HEK293T (cell line): ENCODE measurements around the gene VPS35L.

Experiments
- FOXM1 ChIP-seq: fragments of 450-650 bp; IDR thresholded peaks from 2 replicates; pipeline ENCODE4 v1.6.1; 2017; ENCODE audit warnings: mild to moderate bottlenecking, borderline replicate concordance
- HDGF ChIP-seq: fragments of 450-650 bp; IDR thresholded peaks from 2 replicates; pipeline ENCODE4 v1.6.1; 2017; ENCODE audit warnings: antibody characterized with exemption, borderline replicate concordance
- L3MBTL2 ChIP-seq: fragments of 450-650 bp; conservative IDR thresholded peaks from 2 replicates; pipeline ENCODE4 v1.6.1; 2016; ENCODE audit warnings: mild to moderate bottlenecking
- TARDBP ChIP-seq: fragments of 450-650 bp; IDR thresholded peaks from 2 replicates; pipeline ENCODE4 v1.6.1; 2016
- TF ChIP-seq, protein P1 (sequence below): fragments of 450-650 bp; IDR thresholded peaks from 2 replicates; pipeline ENCODE4 v1.6.1; 2016

DNA sequence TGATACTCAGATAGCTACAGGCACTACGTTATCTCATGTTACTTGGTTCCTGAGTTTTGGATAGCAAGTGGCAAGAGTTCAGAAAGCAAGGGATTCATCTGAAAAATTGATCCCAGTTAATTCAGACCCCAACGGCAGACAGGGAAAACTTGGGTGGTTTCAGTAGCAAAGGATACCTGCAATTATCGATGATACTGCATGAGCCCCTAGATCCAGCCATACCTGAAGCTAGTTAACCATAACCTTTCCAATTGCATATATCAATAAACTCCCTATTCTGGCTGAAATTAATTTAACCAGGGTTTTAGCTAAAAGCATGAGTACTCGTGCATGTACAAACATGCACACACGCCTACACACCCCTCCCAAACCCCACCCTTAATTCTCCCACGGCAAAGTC is 158.2 kb downstream of the VPS35L start:
- TF ChIP-seq HDGF: no peak
- TF ChIP-seq, protein P1, sequence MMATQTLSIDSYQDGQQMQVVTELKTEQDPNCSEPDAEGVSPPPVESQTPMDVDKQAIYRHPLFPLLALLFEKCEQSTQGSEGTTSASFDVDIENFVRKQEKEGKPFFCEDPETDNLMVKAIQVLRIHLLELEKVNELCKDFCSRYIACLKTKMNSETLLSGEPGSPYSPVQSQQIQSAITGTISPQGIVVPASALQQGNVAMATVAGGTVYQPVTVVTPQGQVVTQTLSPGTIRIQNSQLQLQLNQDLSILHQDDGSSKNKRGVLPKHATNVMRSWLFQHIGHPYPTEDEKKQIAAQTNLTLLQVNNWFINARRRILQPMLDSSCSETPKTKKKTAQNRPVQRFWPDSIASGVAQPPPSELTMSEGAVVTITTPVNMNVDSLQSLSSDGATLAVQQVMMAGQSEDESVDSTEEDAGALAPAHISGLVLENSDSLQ: no peak
- no peak for TF ChIP-seq TARDBP
- no peak for TF ChIP-seq L3MBTL2
- no peak for TF ChIP-seq FOXM1
